ENCODE data around the gene VWA5A. TPM values are rescaled to one million over a fixed set of nuclear protein-coding genes. Genes with fewer than 3 reads are reported as not detected.

The VWA5A gene
- total and polyA plus RNA-seq, 12 donors = 1.2 to 8.8 (median 3.5) TPM

DNA sequence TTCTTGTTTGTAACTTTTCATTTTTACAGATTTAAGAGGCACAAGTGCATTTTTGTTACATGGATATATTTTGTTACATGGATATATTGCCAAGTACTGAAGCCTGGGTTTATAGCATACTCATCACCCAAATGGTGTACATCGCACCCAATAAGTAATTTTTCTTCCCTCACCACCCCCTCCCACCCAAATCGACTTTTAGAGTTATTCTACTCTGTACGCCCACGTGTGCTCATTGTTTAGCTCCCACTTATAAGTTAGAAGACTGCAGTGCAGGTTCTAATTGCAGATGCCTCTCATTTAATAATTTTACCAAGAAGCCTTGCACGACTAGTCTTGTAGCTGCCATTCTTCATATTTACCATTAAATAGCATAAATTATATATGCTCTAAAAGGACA is 20.5 kb upstream of the VWA5A start:
- intact Hi-C loops (cut with DNase I) = no loop called here
- 66 to 75% methylated on average over 5 of the region's 5 CpGs for WGBS, 2 donors
- Histone ChIP-seq H3K36me3 (no peaks in the 10 kb centered on the region), H3K27me3 (peaks cover 0 to 15% (median 7%) of the 10 kb centered on the region in 7 donors), H3K4me1 (no peaks in the 10 kb centered on the region), H3K4me3 (no peak overlapping the region), H3K27ac (no peak overlapping the region), H3K9me3 (no peaks in the 10 kb centered on the region)
- TF ChIP-seq, protein P1, sequence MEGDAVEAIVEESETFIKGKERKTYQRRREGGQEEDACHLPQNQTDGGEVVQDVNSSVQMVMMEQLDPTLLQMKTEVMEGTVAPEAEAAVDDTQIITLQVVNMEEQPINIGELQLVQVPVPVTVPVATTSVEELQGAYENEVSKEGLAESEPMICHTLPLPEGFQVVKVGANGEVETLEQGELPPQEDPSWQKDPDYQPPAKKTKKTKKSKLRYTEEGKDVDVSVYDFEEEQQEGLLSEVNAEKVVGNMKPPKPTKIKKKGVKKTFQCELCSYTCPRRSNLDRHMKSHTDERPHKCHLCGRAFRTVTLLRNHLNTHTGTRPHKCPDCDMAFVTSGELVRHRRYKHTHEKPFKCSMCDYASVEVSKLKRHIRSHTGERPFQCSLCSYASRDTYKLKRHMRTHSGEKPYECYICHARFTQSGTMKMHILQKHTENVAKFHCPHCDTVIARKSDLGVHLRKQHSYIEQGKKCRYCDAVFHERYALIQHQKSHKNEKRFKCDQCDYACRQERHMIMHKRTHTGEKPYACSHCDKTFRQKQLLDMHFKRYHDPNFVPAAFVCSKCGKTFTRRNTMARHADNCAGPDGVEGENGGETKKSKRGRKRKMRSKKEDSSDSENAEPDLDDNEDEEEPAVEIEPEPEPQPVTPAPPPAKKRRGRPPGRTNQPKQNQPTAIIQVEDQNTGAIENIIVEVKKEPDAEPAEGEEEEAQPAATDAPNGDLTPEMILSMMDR (IDR thresholded peaks at IDR 0.05) = no peak
- ATAC-seq = no peak
- DNase-seq = no peak

DNA sequence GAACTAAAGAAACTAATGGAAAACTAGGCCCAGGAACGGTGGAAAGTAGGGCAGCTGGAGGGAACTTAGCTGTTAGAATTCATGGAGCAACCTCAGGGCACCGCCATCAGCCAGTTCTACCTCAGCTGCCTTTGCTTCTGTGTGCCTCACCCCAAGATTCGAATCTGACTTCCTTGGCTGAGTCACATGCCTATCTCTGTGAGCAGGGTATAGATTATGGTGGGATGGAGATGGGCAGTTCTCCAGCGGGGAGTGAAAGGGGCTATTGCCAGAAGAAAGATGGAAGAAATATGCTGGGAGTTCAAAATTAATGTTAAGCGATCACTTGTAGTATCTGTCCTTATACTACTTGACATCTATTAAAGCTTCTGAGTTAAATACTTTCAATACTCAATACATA is 18.9 kb upstream of the VWA5A start:
- ATAC-seq = no peak
- intact Hi-C loops (cut with DNase I) = no loop called here

DNA sequence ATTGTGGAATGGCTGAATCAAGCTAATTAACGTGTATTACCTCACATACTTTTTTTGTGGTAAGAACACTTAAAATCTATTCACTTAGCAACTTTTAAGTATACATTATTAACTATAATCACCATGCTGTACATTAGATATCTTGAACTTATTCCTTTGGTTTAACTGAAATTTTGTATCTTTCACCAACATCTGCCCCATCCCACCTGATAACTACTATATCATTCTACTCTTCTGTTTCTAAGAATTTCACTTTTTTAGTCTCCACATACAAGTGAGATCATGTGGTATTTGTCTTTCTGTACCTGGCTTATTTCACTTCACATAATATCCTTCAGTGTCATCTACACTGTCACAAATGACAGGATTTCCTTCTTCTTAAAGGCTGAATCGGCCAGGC is 17.1 kb upstream of the VWA5A start:
- intact Hi-C loops (cut with DNase I) = no loop called here
- H3K27me3 ChIP-seq = peaks cover 0 to 21% (median 7%) of the 10 kb centered on the region in 7 donors

More for the DNA sequence above, 18.9 kb upstream of the VWA5A start:
- Histone ChIP-seq H3K4me3 (no peak overlapping the region), H3K36me3 (no peaks in the 10 kb centered on the region), H3K9me3 (no peaks in the 10 kb centered on the region), H3K27me3 (peaks cover 0 to 15% (median 7%) of the 10 kb centered on the region in 7 donors), H3K4me1 (no peaks in the 10 kb centered on the region), H3K27ac (no peak overlapping the region)
- DNase-seq = no peak
- TF ChIP-seq, protein P1 (IDR thresholded peaks at IDR 0.05) = no peak
- 86 to 87% methylated on average over 5 of the region's 5 CpGs for WGBS, 2 donors

DNA sequence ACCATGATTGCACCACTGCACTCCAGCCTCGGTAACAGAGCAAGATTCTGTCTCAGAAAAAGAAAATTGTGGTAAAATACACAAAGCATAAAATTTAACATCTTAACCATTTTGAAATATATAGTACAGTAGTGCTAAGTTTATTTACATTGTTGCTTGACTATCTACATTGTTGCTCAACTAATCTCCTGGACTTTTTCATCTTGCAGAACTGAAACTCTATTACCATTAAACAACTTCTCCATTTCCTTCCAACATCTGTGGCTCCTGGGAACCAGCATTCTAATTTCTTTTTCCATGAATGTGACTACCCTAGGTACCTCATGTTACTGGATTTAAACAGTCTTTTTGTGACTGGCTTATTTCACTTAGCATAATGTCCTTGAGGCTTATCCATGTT is 13.5 kb upstream of the VWA5A start:
- ATAC-seq = no peak
- Histone ChIP-seq H3K36me3 (no peaks in the 10 kb centered on the region), H3K27me3 (peaks cover 0 to 22% (median 6%) of the 10 kb centered on the region in 7 donors), H3K4me1 (no peaks in the 10 kb centered on the region), H3K9me3 (no peaks in the 10 kb centered on the region), H3K4me3 (no peak overlapping the region), H3K27ac (no peak overlapping the region)
- TF ChIP-seq, protein P1 (IDR thresholded peaks at IDR 0.05) = no peak
- DNase-seq = no peak
- WGBS, 2 donors = 63 to 70% methylated on average over 1 of the region's 1 CpG
- intact Hi-C loops (cut with DNase I) = no loop called here

More for the DNA sequence above, 17.1 kb upstream of the VWA5A start:
- Histone ChIP-seq H3K4me3 (no peak overlapping the region), H3K36me3 (no peaks in the 10 kb centered on the region), H3K27ac (no peak overlapping the region), H3K9me3 (no peaks in the 10 kb centered on the region), H3K4me1 (no peaks in the 10 kb centered on the region)
- TF ChIP-seq, protein P1 (IDR thresholded peaks at IDR 0.05) = no peak
- DNase-seq = no peak
- 75 to 81% methylated on average over 2 of the region's 2 CpGs for WGBS, 2 donors
- no peak for ATAC-seq
